Activated gamma-delta T cell (primary cell): ENCODE measurements around the gene COL1A2.

Experiments
- DNase-seq: peaks from one replicate; lab custom pipeline; 2025; lab: John Stamatoyannopoulos, UW

The COL1A2 gene

GRCh38 chr7:94410413-94411187 is 15.9 kb downstream of the COL1A2 start:
- no peak for DNase-seq

- DNase-seq, result no peak
These were observed 16.4 kb downstream of the COL1A2 start for GRCh38 chr7:94411188-94411466.

GRCh38 chr7:94412762-94413322 is 18.1 kb downstream of the COL1A2 start:
- DNase-seq, result no peak

- no peak for DNase-seq
These were observed 19.8 kb downstream of the COL1A2 start for GRCh38 chr7:94414481-94414880.

GRCh38 chr7:94414980-94415379 is 20.3 kb downstream of the COL1A2 start:
- no peak for DNase-seq

GRCh38 chr7:94417306-94417705 is 22.6 kb downstream of the COL1A2 start:
- no peak for DNase-seq

- DNase-seq, result no peak
These were observed 23.2 kb downstream of the COL1A2 start for GRCh38 chr7:94417901-94418300.

GRCh38 chr7:94418851-94419250 is 24.2 kb downstream of the COL1A2 start:
- no peak for DNase-seq

GRCh38 chr7:94420328-94420727 is 25.6 kb downstream of the COL1A2 start:
- no peak for DNase-seq

GRCh38 chr7:94421681-94422080 is 27.0 kb downstream of the COL1A2 start:
- no peak for DNase-seq

- no peak for DNase-seq
These were observed 27.4 kb downstream of the COL1A2 start for GRCh38 chr7:94422136-94422535.

GRCh38 chr7:94422827-94423460 is 28.2 kb downstream of the COL1A2 start:
- DNase-seq, result no peak

GRCh38 chr7:94423863-94424735 is 29.4 kb downstream of the COL1A2 start:
- no peak for DNase-seq

GRCh38 chr7:94425546-94425945 is 30.9 kb downstream of the COL1A2 start:
- no peak for DNase-seq

- DNase-seq, result no peak
These were observed 32.5 kb downstream of the COL1A2 start for GRCh38 chr7:94426980-94427875.

- DNase-seq, result no peak
These were observed 34.5 kb downstream of the COL1A2 start for GRCh38 chr7:94429153-94429552.

- DNase-seq, result no peak
These were observed 36.5 kb downstream of the COL1A2 start for GRCh38 chr7:94431176-94431575.

- no peak for DNase-seq
These were observed 37.1 kb downstream of the COL1A2 start for GRCh38 chr7:94431619-94432280.

GRCh38 chr7:94432281-94432670 is 37.6 kb downstream of the COL1A2 start:
- no peak for DNase-seq

- DNase-seq, result no peak
These were observed 38.1 kb downstream of the COL1A2 start for GRCh38 chr7:94432817-94433216.

GRCh38 chr7:94433224-94433623 is 38.5 kb downstream of the COL1A2 start:
- no peak for DNase-seq
